HCT116 (cell line): ENCODE measurements around the gene PPM1E. TPM values are rescaled to one million over a fixed set of nuclear protein-coding genes. Genes with fewer than 3 reads are reported as not detected.

Experiments
- ATAC-seq: fragments of 200-7000 bp; cut with Tn5 transposase; 2 replicates; pipeline ENCODE4 v1.9.1; 2020; ENCODE audit warnings: mild to moderate bottlenecking, moderate library complexity
- BruUV-seq: library from RNA; stranded (reverse); fragments of 400-500 nt; replicated peaks from 2 replicates; lab custom pipeline; 2021; lab: Mats Ljungman, UMichigan
- CTCF ChIA-PET: fragments of 300-600 bp; sonication (Branson Sonifier 250); formaldehyde crosslinking; loops from one replicate; lab custom pipeline; 2021; ENCODE audit warnings: antibody characterized with exemption; lab: Charles Lee
- POLR2A ChIA-PET: fragments of 300-600, 350-600 bp; sonication (Branson Sonifier 250); formaldehyde crosslinking; loops from one replicate; lab custom pipeline; 2021; ENCODE audit warnings: antibody characterized with exemption; lab: Charles Lee
- RAD21 ChIA-PET, 2 experiments: fragments of 300-600 bp; sonication (Branson Sonifier 250); formaldehyde crosslinking; loops; one replicate each; lab custom pipeline; 2023; ENCODE audit warnings: low total read pairs in 2 of 2; ENCODE audit not compliant: uncharacterized antibody in 2 of 2, unreplicated experiment in 2 of 2, low non-redundant PET in 1 of 2; lab: Charles Lee
- DNase-seq: peaks from one replicate; pipeline ENCODE4 v3.0.0-alpha.2; 2010; ENCODE audit warnings: low read depth, low spot score
- H2AFZ ChIP-seq: fragments of 200-600 bp; shearing (Covaris generic), sonication (generic); 2 replicates; pipeline ENCODE4 v1.6.1; 2017; ENCODE audit warnings: low read depth, mixed run types, mixed read lengths, antibody characterized with exemption, low read length; ENCODE audit not compliant: poor library complexity, severe bottlenecking
- H3K27ac ChIP-seq: 2 replicates; pipeline ENCODE4 v1.5.1; 2012; ENCODE audit warnings: low read depth, low read length
- H3K27me3 ChIP-seq: fragments of 200-600 bp; sonication (generic); 2 replicates; pipeline ENCODE4 v1.6.1; 2016; ENCODE audit warnings: mixed run types, low read length, mixed read lengths; ENCODE audit not compliant: insufficient read depth
- H3K36me3 ChIP-seq, 2 experiments: fragments of 200-500 bp in 1 of 2; fragments of 200-600 bp in 1 of 2; sonication (Bioruptor generic) in 1 of 2; sonication (generic) in 1 of 2; 2 replicates each; pipeline versions ENCODE4 v1.5.1 to v1.6.1; 2014 to 2016; ENCODE audit warnings: low read length in 2 of 2, inconsistent platforms in 1 of 2, mixed read lengths in 1 of 2, mixed run types in 1 of 2; ENCODE audit not compliant: insufficient read depth in 2 of 2, control insufficient read depth in 1 of 2
- H3K4me1 ChIP-seq, 2 experiments: fragments of 200-600 bp in 1 of 2; sonication (generic) in 1 of 2; 2 replicates each; pipeline versions ENCODE4 v1.5.1 to v1.6.1; 2012 to 2017; ENCODE audit warnings: low read length in 2 of 2, inconsistent platforms in 1 of 2, mild to moderate bottlenecking in 1 of 2, mixed read lengths in 1 of 2, mixed run types in 1 of 2, moderate library complexity in 1 of 2; ENCODE audit not compliant: insufficient read depth in 2 of 2, control insufficient read depth in 1 of 2
- H3K4me2 ChIP-seq: fragments of 200-600 bp; sonication (generic); 2 replicates; pipeline ENCODE4 v1.6.1; 2017; ENCODE audit warnings: mixed run types, low read length, mixed read lengths
- H3K4me3 ChIP-seq, 2 experiments: fragments of 200-600 bp in 1 of 2; sonication (generic) in 1 of 2; replicated peaks in 1 of 2; 2 replicates each; pipeline ENCODE4 v1.5.1; 2011 to 2016; ENCODE audit warnings: low read length in 2 of 2, control low read depth in 1 of 2, low read depth in 1 of 2, mild to moderate bottlenecking in 1 of 2, mixed read lengths in 1 of 2, mixed run types in 1 of 2
- H3K79me2 ChIP-seq: fragments of 200-600 bp; sonication (generic); 2 replicates; pipeline ENCODE4 v1.6.1; 2017; ENCODE audit warnings: mild to moderate bottlenecking, mixed run types, low read length, moderate library complexity, mixed read lengths; ENCODE audit not compliant: insufficient read depth
- H3K9ac ChIP-seq: fragments of 200-600 bp; sonication (generic); 2 replicates; pipeline ENCODE4 v1.6.1; 2016; ENCODE audit warnings: low read length, mixed read lengths
- H3K9me2 ChIP-seq: fragments of 200-600 bp; sonication (generic), shearing (Covaris generic); 2 replicates; pipeline ENCODE4 v1.6.1; 2017; ENCODE audit warnings: mixed run types, mild to moderate bottlenecking, moderate library complexity; ENCODE audit not compliant: insufficient read depth
- H3K9me3 ChIP-seq, 2 experiments: fragments of 200-500 bp in 1 of 2; fragments of 200-600 bp in 1 of 2; sonication (Bioruptor generic) in 1 of 2; sonication (generic) in 1 of 2; 2 replicates each; pipeline ENCODE4 v1.6.1; 2014 to 2017; ENCODE audit warnings: low read length in 2 of 2, mixed read lengths in 2 of 2, inconsistent platforms in 1 of 2, low read depth in 1 of 2, mild to moderate bottlenecking in 1 of 2, mixed run types in 1 of 2, moderate library complexity in 1 of 2; ENCODE audit not compliant: control insufficient read depth in 1 of 2, insufficient read depth in 1 of 2
- H4K20me1 ChIP-seq: fragments of 200-600 bp; sonication (generic), shearing (Covaris generic); 2 replicates; pipeline ENCODE4 v1.6.1; 2017; ENCODE audit warnings: mixed run types, mild to moderate bottlenecking, moderate library complexity; ENCODE audit not compliant: insufficient read depth
- CBX3 ChIP-seq: IDR thresholded peaks from 2 replicates; pipeline ENCODE4 v1.6.1; 2012; ENCODE audit warnings: low read depth
- ELF1 ChIP-seq: IDR thresholded peaks from 2 replicates; pipeline ENCODE4 v1.6.1; 2012; ENCODE audit warnings: low read depth, borderline replicate concordance
- EZH2 ChIP-seq: fragments of 200-600 bp; sonication (generic); IDR thresholded peaks from 2 replicates; pipeline ENCODE4 v1.6.1; 2017; ENCODE audit warnings: antibody characterized with exemption, mixed run types
- EZH2phosphoT487 ChIP-seq: fragments of 200-600 bp; IDR thresholded peaks from 2 replicates; pipeline ENCODE4 v1.6.1; 2018; ENCODE audit warnings: antibody characterized with exemption, borderline replicate concordance
- FOSL1 ChIP-seq: IDR thresholded peaks from 2 replicates; pipeline ENCODE4 v1.6.1; 2012; ENCODE audit warnings: low read depth
- JUND ChIP-seq: IDR thresholded peaks from 2 replicates; pipeline ENCODE4 v1.6.1; 2012
- POLR2A ChIP-seq: IDR thresholded peaks from 2 replicates; pipeline ENCODE4 v1.7.0; 2011; ENCODE audit warnings: borderline replicate concordance; ENCODE audit not compliant: insufficient read depth, insufficient read length; ENCODE audit errors: extremely low read depth
- POLR2AphosphoS5 ChIP-seq: IDR thresholded peaks from 2 replicates; pipeline ENCODE4 v1.6.1; 2011; ENCODE audit warnings: mild to moderate bottlenecking, low read depth, low read length, moderate library complexity
- RAD21 ChIP-seq: IDR thresholded peaks from 2 replicates; pipeline ENCODE4 v1.6.1; 2012; ENCODE audit warnings: low read depth, mild to moderate bottlenecking
- SIN3A ChIP-seq: IDR thresholded peaks from 2 replicates; pipeline ENCODE4 v1.6.1; 2012; ENCODE audit warnings: low read depth
- SP1 ChIP-seq: IDR thresholded peaks from 2 replicates; pipeline ENCODE4 v1.6.1; 2012; ENCODE audit warnings: low read depth
- SRF ChIP-seq: IDR thresholded peaks from 2 replicates; pipeline ENCODE4 v1.6.1; 2012; ENCODE audit warnings: low read depth
- TCF7L2 ChIP-seq: IDR thresholded peaks from 2 replicates; pipeline ENCODE4 v1.7.0; 2011; ENCODE audit warnings: borderline replicate concordance, inconsistent platforms; ENCODE audit not compliant: insufficient read depth, insufficient read length; ENCODE audit errors: extremely low read depth
- ZNF274 ChIP-seq: fragments of 200-500 bp; sonication (Bioruptor generic); IDR thresholded peaks from 2 replicates; pipeline ENCODE4 v1.6.1; 2014; ENCODE audit warnings: mild to moderate bottlenecking, low read depth, low read length, inconsistent platforms
- intact Hi-C: fragments of 100-400 bp; cut with micrococcal nuclease; formaldehyde crosslinking; loops from 2 replicates; pipeline ENCODE4 v1.10.0; 2022
- total RNA-seq: library from RNA; stranded (reverse); gene quantifications from one replicate; pipeline ENCODE4 v1.2.1, GENCODE V29; 2021; ENCODE audit not compliant: unreplicated experiment
- TF ChIP-seq, protein P1 (sequence below), 3 experiments: fragments of 200-600 bp in 1 of 3; sonication (generic) in 1 of 3; IDR thresholded peaks in 2 of 3; conservative IDR thresholded peaks in 1 of 3; 2 replicates each; pipeline ENCODE4 v1.5.1; 2012 to 2017; ENCODE audit warnings: low read depth in 2 of 3, low read length in 2 of 3, antibody characterized with exemption in 1 of 3, borderline replicate concordance in 1 of 3, control low read depth in 1 of 3, mild to moderate bottlenecking in 1 of 3, mixed read lengths in 1 of 3, mixed run types in 1 of 3, moderate library complexity in 1 of 3; ENCODE audit not compliant: insufficient read depth in 1 of 3
- TF ChIP-seq, protein P2 (sequence below): IDR thresholded peaks from 2 replicates; pipeline ENCODE4 v1.6.1; 2012

Gene PPM1E
- total RNA-seq, 1 experiment from 2014 or later, result 0.02 TPM

DNA sequence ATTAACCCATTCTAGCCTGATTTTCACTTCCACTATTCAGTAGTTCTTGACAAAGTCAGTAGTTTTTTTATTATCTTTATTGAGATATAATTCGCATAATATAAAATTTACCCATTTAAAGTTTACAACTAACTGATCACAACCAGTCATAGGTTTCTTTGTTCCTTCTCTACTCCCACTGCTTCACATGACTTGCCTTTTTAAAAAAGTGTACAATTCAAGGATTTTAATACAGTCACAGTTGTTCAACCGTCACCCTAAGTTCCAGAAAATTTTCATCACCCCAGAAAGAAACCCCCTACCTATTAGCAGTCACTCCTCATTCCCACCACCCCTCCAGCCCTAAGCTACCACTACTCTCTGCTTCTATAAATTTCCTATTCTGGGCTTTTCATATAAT, 188.5 kb downstream of the PPM1E start:
- Histone ChIP-seq H3K36me3 (no peaks in the 10 kb centered on the region), H2AFZ (no peak overlapping the region), H3K27ac (no peak overlapping the region), H3K4me1 (no peaks in the 10 kb centered on the region), H4K20me1 (no peaks in the 10 kb centered on the region), H3K79me2 (no peaks in the 10 kb centered on the region), H3K27me3 (no peaks in the 10 kb centered on the region), H3K9ac (no peak overlapping the region), H3K9me3 (peaks cover 0 to under 1% of the 10 kb centered on the region in 2 experiments; a peak in 1 of 4 replicates), H3K9me2 (no peaks in the 10 kb centered on the region)
- ATAC-seq, result no peak
- CTCF ChIA-PET, result no interaction called here
- POLR2A ChIA-PET, result no interaction called here
- RAD21 ChIA-PET, result no interaction called here
- intact Hi-C loops, result no loop called here
- TF ChIP-seq ELF1, result no peak
- TF ChIP-seq, protein P1, sequence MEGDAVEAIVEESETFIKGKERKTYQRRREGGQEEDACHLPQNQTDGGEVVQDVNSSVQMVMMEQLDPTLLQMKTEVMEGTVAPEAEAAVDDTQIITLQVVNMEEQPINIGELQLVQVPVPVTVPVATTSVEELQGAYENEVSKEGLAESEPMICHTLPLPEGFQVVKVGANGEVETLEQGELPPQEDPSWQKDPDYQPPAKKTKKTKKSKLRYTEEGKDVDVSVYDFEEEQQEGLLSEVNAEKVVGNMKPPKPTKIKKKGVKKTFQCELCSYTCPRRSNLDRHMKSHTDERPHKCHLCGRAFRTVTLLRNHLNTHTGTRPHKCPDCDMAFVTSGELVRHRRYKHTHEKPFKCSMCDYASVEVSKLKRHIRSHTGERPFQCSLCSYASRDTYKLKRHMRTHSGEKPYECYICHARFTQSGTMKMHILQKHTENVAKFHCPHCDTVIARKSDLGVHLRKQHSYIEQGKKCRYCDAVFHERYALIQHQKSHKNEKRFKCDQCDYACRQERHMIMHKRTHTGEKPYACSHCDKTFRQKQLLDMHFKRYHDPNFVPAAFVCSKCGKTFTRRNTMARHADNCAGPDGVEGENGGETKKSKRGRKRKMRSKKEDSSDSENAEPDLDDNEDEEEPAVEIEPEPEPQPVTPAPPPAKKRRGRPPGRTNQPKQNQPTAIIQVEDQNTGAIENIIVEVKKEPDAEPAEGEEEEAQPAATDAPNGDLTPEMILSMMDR (IDR thresholded peaks at IDR 0.05 in 2 of 3, conservative IDR thresholded peaks at IDR 0.05 in 1 of 3; ENCODE audit: borderline replicate concordance in 1 of 3, insufficient read depth in 1 of 3, low read depth in 2 of 3, low read length in 2 of 3), result no peak
- TF ChIP-seq SRF, result no peak
- TF ChIP-seq TCF7L2, result no peak
- TF ChIP-seq JUND, result no peak
- no peak for TF ChIP-seq POLR2A
- TF ChIP-seq, all 23 proteins: peak for 0
- no peak overlapping the region for H3K4me3 ChIP-seq
- no peak overlapping the region for H3K4me2 ChIP-seq
- BruUV-seq, result no TSS peak
- DNase-seq, result no peak

DNA sequence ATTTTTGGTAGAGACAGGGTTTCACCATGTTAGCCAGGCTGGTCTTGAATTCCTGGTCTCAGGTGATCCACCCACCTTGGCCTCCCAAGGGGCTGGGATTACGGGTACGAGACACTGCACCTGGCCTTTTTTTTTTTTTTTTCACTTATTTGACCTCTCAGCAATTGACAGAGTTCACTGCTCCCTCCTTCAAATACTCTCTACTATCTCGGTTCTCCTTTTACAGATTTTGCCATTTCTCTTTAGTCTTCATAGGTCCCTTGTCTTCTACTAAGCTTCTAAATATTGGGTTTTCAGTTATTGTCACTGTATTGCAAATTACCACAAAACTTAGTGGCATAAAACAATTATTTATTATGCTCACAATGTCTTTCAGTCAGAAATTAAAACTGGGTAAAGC, 191.8 kb downstream of the PPM1E start:
- no peak overlapping the region for H3K9ac ChIP-seq
- no peaks in the 10 kb centered on the region for H3K27me3 ChIP-seq
- intact Hi-C loops, result no loop called here
- H4K20me1 ChIP-seq, result no peaks in the 10 kb centered on the region
- ATAC-seq (no peak), DNase-seq (no peak)
- ChIA-PET POLR2A (interaction anchor here (0.7 kb wide), 3 partner anchors 9 to 289 kb away, joined by 3 to 4 read pairs (median 3); no protein-coding TSS in a partner anchor), RAD21 (no interaction called here), CTCF (no interaction called here)
- H3K27ac ChIP-seq, result no peak overlapping the region
- BruUV-seq, result no TSS peak
- H3K4me1 ChIP-seq, result no peaks in the 10 kb centered on the region
- no peaks in the 10 kb centered on the region for H3K36me3 ChIP-seq
- no peaks in the 10 kb centered on the region for H3K79me2 ChIP-seq
- H3K9me2 ChIP-seq, result no peaks in the 10 kb centered on the region
- no peak overlapping the region for H3K4me2 ChIP-seq
- H2AFZ ChIP-seq, result no peak overlapping the region
- peaks cover 3 to 15% of the 10 kb centered on the region in 2 experiments; a peak in 3 of 4 replicates for H3K9me3 ChIP-seq
- H3K4me3 ChIP-seq, result no peak overlapping the region
- TF ChIP-seq POLR2AphosphoS5 (no peak), RAD21 (no peak), SP1 (no peak), TCF7L2 (no peak), EZH2phosphoT487 (no peak), FOSL1 (no peak), CBX3 (no peak), ELF1 (no peak), POLR2A (no peak), SIN3A (no peak), ZNF274 (no peak), EZH2 (no peak)
- TF ChIP-seq, protein P2, sequence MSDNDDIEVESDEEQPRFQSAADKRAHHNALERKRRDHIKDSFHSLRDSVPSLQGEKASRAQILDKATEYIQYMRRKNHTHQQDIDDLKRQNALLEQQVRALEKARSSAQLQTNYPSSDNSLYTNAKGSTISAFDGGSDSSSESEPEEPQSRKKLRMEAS, result no peak
